Fibroblast of skin of left quadriceps (primary cell): Measurements from ENCODE around the gene MBNL2.
"Not testable (repeated sequence)": the region's sequence is repeated elsewhere in the genome, so short reads cannot be mapped to it uniquely, and the experiment has no call there.

Source experiments
- DNase-seq, 2 experiments: peaks; one replicate each; pipeline ENCODE4 v3.0.0-alpha.2; 2013; ENCODE audit warnings: low read depth in 2 of 2

The MBNL2 gene

DNA sequence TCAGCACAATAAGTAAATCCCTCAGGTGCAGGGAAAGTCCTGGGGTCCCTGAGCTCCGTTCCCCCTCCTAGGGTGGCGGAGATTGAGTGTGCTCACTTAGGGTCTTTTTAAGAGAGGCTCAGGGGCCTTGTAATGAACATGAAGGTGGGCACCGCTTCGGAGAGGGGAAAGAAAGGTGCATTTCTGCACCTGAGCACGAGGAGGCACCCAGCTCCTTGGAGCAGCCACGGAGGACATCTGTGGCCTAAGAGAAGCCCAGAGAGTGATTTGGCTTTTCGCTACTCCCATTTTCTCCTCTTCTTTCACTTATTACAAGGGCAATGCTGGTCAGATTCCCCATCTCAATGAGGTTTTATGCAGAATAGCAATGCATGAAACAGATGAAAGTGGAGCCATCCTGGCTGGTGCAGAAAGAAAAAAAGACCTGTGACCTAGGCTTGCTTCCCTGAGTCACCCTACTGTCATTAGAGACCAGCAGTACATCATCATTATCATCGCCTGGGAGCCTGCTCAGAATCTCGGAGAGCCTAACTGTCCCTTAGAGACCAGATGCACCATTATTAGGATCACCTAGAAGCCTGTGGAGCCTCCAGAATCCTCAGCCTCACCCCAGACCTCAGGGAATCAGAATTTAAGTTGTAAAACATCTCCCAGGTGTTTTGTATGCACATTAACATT is 125.3 kb downstream of the MBNL2 start:
- no peak for DNase-seq

DNA sequence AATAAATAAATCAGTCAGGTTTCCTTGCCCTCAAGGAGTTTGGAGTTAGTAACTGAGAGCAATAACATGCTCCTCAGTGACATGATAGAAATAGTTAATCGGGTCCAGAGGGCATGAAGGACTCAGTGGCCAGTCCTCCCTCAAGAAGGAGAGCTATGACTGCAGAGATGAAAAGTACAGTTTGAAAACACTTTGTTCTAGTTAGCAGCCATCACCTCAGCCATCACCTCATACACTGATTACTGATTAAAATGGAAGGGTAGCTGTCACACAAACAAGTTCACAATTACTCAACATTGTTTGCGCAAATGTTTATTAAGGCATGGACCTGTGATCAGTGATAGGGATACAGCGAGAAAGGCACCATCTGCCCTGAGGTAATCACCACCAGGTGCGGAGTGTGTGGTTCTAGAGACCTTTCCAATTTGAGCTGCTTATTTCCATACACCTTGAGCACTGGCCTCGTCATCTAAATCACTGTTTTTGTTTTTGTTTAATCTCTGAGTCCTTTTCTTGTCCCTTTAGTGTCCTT is 126.5 kb downstream of the MBNL2 start:
- no peak for DNase-seq

DNA sequence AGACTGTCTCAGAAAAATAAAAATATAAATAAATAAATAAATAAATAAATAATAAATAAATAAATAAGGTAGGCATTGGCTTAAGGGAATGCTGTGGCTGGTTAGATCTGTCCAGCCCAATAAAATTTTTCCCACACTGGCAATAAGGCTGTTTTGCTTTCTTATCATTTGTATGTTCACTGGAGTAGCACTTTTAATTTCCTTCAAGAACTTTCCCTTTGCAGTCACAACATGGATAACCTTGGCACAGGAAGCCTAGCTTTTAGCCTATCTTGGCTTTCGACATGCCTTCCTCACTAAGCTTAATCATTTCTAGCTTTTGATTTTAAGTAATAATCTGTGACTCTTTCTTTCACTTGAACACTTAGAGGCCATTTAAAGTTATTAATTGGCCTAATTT is 129.9 kb downstream of the MBNL2 start:
- not testable (repeated sequence) for DNase-seq

DNA sequence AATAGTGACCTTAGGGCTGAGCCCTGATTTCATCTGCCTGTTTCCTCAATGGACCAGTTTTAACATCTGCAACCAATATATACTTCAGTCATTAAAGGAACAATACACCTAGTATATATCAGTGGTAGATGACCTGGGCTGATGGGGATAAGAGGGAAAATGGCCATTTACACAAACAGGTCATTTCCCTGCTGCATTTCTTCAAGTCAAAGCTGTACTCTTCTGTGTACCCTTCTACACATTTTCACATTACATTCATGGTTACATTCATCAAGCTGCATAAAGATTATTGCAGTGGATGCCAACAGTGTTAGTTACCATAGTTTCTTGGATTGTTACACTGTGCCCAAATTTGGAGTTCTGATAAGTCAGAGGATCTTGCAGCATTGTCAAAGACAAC is 130.7 kb downstream of the MBNL2 start:
- DNase-seq = no peak

DNA sequence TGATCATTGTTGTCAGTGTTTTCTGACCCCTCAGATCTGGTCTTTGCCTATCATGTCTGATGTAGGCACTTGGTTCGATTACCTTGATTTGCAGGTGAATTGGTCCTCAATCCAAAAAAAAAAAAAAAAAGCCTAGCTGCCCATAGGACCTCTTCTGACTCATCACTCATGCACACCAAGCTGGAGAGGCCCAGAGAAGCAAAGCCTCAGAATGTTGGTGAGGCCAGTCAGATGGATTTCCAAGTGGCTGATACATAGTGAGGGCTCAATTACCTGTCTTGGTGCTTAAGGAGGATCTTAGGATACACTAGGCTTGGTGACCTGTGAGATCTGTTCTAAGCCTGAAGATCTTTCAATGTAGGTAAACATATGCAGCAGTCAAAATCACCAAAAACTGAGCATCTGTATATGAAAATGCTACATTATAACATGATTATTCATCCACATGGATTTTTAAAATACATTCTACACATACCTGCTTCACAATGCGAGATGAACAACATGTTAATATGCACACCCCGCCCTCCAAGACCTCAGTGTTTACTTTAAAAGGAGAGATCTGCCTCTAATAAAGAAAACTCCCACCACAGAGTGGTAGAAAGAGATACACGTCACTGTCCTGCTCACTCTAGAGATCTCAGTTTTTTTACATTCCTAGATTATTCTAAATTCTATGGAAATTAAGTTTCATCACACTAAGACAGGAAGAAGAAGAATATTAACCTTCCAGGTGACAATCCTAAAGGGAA is 132.0 kb downstream of the MBNL2 start:
- DNase-seq = no peak

DNA sequence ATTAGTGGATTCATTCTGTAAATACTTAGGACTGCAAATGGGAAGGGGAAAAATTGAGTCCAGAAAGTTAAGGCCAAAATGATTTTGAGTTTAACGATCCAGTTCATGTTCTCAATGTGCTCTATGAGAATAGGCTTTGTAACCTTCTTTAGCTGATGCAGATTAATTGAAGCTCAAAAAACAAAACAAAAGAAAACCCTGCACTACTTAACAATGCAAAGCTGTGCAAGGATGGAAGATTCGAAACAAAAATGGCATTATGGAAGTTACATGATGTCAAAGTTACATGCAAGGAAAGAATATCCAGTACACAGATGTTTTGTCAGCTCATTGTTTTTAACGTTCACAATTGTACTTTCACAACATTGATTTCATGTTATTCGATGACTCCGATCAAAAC is 132.7 kb downstream of the MBNL2 start:
- DNase-seq = no peak

DNA sequence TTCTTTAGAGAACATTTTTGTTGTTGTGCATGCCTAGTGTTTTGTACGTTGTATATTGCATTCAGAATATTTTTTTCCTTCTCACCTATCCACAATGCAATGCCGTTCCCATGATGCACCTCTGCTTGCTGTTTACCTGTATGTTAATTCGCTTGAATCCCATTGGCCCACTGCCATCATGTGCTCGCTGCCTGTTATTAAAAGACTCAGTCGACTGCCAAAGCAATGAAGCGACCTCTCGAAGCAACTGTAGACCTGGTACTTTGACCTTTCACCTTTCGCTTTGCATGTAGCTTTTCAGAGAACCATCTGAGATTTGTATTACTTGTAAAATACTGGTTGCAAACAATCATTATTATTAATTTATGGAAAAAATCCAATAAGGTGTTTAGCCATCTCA is 134.5 kb downstream of the MBNL2 start:
- DNase-seq = no peak

DNA sequence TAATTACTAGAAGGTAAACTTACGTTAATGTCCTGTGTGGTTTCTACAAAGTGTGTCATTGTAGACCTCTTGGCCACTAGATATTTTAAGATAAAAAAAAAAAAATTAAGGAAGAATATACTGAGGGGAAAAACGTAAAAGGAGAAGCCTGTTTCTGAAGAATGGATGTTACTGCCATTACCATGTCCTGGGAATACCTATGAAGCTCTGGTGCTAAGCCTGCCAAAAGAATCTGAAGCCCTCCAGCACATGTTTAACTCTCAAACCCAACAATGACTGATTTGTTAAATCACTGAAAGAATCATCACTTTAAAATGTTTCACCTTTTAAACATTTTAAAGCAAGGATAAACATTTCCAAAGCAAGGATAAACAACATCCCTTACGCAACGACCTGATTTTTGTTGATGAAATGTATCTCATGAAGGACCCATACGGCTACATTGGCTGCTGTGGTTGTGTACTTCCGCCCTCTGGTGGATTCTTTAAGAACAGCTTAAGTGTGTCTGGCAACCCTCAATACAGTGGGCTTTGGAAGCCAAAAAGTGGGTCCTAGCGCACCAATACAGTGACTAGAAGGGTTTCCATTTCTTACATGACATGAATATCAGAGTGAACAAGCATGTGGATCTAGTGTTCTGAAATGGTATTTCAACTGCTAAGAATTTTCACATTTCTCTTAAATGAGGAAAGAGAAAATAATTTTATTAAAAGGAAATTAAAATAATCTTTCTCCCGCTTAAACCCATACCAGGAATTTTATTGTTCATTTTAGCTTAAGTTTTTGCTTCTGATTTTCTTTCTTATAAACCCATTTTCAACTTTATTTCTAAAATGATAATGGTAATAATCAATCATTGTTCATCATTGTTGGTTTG is 137.3 kb downstream of the MBNL2 start:
- peak; percentile 52 to 60 for DNase-seq

DNA sequence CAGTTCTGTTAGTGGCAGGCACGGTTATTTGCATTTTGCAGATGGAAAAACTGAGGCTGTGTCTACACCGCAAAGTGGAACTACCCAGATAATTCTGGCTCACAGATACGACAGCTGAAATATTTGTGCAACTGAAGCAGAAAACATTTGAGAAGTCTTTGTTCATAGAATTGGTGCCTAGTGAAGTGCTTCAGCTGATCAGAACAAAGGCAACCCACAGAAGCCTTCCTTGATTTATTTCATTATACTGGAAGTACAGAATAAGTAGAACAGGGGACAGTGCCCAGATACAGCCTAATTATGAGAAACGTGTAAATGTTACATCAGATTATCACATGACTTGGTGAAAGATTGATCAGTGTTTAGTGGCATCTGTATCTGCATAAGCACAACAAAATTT is 138.5 kb downstream of the MBNL2 start:
- DNase-seq = no peak

DNA sequence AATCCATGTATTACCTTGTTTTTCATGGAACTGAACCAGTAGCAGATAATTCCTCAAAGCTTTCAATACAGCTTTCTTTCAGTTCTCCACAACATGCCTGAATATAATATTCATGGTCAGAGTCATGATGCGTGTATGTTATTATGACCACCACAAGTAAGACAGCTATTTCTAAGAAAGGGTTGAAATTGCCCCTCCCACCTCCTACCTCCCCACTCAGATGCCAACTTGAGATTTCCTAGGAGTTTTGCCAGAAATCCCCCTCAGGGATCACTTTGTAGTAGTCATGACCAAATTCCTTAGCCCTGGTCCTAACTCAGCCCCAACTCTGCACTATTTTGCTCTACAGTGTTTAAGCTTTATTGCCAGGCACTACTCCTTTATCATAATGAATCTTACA is 141.9 kb downstream of the MBNL2 start:
- no peak for DNase-seq

DNA sequence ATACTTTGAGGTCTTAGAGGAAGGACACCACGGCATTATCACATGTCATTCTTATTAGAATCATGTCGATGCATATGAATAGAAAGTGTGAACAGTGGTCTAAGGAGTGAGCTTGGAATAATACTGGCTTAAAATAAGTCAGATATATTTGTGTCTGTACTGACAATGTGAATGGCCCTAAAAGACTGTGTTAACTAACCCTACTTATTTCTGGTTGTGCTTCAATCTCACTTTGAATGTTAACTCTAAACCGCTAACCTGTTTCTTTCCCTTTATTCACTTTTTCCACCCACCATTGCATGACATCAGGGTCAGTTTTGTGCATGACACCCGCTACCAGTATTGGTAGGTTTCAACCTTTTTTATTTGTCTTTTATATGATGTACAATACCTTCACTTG is 142.7 kb downstream of the MBNL2 start:
- DNase-seq = no peak

DNA sequence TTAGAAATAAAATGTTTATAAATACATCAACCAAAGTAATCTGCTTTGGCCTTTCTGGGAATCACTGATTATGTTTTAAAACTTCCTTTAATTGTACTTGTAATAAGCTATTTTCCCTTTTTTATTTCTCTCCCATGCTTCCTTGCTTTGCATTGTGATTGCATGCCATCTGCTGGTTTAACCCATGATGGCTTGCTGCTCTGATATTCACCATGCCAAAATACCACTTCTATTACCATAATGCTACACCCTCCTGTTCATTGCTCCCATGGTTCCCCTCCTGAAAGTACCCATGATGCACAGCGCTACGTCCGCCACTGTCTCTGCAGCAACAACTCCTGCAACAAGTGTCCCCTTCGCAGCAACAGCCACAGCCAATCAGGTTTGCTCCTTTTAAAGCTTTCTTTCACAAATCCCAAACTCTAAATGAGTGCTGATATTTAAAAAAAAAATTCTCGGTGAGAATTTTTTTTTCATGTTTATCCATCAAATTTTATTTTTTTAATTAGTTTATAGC is 144.1 kb downstream of the MBNL2 start:
- no peak for DNase-seq

DNA sequence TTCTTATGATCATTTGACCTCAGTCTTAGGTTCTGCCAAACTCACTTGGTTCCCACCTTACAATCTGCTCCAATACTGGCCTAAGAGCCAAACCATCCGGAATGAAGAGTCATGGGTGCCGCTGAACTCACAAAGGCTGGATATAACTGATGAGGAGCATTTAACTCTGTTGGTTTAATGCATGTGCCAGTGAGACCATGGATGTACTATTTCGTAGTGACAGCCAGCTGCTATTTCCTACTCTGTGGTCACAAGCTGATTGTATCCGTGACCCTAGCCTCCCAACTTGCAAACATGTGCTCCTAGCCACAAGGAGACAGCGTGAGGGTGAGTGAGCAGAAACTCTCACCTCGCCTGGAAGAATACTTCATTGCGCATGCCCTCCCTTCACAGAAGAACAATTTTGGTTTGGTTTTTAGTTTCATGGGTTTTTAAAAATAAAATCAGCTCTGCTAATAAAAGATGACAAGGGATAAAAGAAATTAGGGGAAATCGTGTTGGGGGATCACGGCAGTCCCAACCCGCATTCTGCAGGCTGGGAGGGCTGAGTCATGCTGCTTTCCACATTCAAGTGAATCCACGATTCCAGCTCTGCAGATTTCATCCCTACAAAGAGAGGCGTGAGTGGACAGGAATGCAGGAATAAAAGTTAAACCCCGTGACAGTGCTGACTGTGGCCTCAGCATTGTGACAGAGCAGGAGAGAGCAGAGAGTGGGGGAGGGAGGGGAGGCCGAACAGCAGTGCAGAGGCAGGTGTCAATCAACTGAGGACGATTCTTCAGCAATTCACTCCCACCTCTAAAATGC is 145.1 kb downstream of the MBNL2 start:
- DNase-seq = peak; percentile 42 to 49

DNA sequence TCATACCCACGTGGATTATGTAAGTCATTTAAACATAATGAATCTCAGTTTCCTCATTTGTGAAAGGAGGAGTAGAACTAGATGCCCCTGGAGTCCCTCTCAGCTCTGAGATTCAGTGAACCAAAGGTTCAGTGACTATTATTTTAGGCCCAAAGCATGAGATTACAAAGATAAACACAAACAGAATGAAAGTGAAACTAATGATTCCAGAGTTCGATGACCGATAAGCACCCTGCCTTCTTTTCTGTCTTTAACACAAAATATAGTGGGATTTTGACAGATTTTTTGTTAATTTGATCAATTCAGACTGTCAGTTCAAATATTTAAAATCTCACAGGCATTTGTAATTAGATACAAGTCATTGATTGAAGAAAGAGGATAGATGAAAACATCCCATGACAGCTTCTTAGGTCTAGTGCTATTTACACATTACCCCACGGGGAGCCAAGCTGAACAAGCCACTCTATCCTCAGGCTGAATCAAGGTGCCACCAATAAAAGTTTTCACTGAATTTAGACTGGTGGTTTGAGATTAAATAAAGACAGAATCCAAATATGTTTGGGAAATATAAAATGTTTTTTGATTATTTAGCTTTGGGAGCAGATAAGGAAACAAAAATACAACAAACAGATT is 147.2 kb downstream of the MBNL2 start:
- DNase-seq = no peak

DNA sequence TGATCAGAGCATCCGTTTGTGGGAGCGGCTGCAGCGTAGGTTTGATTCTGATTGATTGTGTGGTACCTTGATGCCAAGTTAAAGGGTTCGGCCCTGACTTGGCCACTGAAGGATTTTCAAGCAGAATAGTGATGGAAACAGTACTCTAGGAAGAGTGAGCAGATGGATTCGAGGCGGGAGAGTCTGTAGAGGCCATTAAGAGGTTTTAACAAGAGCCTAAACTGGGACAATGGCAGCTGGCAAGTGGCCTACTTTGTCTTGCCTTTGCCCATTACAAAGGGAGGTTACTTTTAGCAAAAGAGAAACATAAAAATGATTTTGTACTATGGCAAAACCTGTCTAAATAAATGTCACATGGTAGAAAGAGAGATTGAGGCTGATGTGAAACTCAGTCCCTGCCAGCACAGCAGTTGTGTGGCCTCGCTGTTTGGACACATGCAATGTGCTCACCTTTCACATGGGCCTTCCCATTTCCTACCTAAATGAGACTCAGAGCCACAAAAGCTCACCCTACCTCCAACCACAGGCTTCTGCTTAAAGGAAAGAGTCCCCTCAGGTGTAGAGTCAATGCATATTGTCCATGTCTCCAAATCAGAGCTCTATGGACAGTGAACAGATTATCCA is 149.5 kb downstream of the MBNL2 start:
- DNase-seq = no peak

DNA sequence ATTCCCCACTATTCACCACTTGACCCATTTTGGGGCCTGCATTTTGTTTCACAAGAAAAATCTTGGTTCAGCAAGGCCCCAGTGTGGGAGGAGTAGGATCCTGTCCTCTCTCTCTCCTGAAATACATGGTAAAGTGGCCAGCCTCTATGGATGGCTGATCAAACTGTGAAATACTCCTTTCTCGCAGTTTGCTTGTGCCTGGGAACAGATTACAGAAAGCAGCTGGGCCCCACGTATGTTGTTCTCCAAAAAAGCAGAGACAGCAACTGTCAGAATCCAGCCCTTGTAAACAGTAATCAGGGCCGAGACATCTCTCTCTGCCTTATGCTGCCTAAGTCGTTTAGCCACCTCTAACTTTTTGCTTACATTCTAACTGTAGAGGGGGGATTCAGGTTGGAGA is 150.8 kb downstream of the MBNL2 start:
- no peak for DNase-seq

DNA sequence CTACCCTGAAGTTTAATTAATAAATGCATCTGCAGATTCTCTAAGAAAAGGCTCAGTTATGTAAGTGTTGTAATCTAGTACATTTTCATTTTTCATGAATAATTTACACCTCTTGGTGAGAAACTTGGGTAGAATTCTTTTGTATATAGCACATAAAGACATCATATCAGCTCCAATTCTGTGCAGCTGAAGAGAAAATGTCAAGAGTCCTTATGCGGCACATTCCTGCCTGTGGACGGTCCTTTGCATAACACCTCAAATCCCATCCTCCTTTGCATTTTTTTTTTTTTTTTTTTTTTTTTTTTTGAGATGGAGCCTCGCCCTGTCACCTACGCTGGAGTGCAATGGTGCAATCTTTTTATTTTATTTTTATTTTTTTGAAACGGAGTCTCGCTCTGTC is 151.7 kb downstream of the MBNL2 start:
- no peak for DNase-seq

DNA sequence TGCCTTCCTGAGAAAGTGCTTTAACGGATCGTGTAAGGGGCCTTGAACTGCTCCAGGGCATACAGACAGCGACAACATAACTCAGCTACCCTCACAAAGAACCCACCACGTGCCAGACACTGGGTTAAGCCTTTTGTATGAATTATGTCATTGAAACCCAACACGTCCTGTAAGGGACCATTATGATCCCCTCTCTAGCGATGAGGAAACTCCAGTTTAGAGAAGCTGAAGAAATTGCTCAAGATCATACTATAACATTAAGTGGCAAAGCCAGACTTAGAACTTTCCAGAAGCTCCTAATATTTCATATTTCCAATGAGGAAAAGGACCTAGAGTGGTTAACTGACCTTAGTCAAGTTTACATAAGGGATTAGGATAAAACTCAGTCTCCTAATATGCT is 154.8 kb downstream of the MBNL2 start:
- no peak for DNase-seq

DNA sequence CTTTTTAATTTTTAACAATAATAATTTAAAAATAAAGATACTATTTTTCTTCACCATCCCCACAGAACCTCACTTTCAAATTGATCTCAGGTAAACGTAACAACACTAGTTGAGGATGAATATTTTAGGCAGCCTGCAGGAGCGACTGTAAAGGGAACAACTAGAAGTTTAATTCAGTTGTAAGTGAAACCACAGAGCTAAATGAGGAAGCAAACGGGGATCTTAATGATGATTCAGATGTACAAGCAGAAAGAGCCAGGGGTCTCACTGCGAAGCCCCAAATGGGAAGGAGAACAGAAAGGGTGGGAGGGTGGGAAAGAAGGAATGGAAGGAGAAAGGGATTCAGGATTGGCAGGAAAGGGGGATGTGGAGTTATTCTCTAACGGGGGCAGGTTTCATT is 157.3 kb downstream of the MBNL2 start:
- DNase-seq = no peak

DNA sequence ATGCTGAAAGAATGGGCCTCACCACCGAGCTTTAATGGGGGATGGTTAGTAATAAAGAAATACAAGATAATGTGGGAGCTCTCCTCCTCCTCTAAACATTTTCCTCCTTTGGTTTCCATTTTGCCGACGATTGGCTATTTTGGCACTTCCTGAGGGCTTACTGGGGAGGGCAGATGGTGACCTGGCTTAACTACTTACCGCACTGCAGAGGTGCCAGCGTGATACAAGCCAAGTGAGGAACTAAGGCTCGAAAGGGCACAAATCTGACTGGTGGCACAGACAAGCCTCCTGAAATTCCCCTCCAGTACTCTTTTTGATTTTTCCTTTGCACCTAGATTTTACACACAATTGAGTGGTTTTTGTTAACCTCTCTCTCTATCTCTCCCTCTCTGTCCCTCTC is 158.6 kb downstream of the MBNL2 start:
- DNase-seq = no peak
